Activated gamma-delta T cell treated with Interleukin-2 at 50 U/mL for 16 hours (primary cell): ENCODE results near the gene ABCG1.

Experiments used
- DNase-seq: peaks from one replicate; pipeline ENCODE4 v3.0.0-alpha.2; 2020

Gene ABCG1

GRCh38 chr21:42254083-42254482, 35.1 kb downstream of the ABCG1 start:
- no peak for DNase-seq

- no peak for DNase-seq
Measured at GRCh38 chr21:42254651-42255601, 36.0 kb downstream of the ABCG1 start.

- DNase-seq = no peak
Measured at GRCh38 chr21:42255825-42256224, 36.9 kb downstream of the ABCG1 start.

- DNase-seq = no peak
Measured at GRCh38 chr21:42256316-42256715, 37.4 kb downstream of the ABCG1 start.

DNA sequence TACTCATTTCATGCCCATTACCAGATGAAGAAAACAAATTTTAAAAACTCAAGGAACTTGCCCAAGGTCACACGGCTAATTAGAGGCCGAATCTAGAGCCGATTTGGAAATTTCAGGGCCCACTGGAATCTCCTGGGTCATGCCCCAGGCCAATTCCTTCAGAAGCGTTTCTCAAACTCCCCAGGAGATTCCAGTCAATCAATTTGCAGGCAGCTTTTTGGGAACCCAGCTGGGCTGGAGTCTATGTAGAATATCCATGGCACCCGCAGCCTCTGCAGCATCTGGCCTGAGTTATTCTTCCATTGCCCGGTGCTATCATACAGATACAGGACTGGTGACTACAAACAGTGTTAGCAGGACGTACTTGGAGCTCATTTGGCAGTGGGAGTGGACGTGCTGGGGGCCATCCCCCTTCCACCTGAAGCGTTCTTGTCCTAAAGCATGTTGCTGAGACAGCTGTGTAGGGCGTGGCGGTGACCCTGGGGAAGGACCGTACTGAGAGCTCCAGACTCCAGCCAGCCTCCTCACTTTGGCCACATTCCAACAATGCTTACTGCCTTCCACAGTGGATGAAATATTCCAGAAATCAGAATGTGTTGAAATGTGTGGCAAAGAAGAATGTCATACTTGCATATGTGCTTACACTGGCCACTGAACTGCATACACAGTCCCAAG, 38.3 kb downstream of the ABCG1 start:
- DNase-seq = no peak

DNA sequence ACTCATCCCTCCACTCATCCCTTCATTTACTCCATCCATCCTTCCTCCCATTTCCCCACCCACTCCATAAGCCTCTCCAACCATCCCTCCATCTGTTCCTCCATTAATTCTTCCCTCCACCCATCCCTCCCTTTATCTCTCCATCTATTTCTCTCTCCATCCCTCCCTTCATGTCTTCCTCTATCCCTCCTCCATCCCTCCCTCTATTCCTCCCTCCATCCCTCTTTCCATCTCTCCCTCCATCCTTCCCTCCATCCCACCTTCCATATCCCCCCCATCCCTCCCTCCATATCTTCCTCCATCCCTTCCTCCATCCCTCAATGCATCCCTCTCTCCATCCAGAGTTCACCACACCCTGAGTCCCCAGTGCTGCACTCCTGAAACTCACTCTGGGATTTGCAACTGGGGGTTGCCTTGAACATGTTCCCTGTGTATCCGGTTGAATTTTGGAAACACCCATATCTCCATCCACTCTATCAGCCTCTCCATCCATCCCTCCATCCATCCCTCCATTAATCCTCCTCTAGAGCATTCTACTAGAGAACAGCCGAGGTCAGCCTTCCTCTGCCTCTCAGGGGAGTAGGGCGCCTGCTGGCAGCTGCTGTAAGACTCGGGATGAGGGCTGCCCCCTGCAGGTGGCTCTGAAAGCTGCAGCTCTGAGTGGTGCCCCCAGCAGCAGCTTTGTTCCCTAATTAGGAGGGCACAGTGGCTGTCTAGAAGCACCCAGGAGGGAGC, 39.4 kb downstream of the ABCG1 start:
- peak; percentile 83 for DNase-seq

- no peak for DNase-seq
Measured at GRCh38 chr21:42258885-42259407, 40.0 kb downstream of the ABCG1 start.

GRCh38 chr21:42260121-42260520, 41.2 kb downstream of the ABCG1 start:
- no peak for DNase-seq

DNA sequence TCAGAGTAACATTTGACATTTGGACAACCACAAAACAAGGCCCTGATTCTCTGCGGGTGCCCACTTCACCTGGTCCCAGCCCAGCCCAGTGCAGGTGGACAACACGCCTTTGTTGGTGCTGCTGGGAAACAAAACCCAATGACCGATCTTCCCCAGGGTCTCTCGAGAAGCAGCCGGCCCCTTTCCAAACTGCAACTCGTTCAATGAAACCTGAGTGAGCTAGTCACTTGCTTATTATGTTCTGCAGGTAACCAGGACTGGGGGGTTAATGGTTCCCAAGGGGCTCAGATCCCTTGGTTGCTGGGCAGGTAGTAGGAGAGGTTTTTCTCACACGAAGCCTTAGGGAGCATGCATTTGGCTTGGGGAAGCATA, 42.9 kb downstream of the ABCG1 start:
- no peak for DNase-seq

DNA sequence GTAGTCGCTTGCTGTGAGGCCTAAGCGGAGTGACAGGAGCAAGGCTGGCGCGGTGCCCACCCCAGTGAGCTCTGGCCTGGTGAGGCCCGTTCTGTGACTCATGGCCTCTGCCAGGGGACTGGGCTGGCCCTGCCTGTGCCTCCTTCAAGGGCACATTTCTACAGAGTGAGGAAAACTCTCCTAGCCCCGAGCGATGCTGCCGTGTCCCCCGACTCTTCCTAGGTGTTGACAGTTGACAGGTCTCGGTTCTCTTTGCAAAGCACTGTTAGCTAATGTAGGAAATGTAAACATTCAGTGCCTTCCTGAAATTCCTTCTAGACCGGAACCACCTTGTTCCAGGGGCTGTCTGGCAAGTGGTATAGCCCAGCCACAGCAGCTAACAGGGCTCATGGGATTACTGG, 43.9 kb downstream of the ABCG1 start:
- no peak for DNase-seq

DNA sequence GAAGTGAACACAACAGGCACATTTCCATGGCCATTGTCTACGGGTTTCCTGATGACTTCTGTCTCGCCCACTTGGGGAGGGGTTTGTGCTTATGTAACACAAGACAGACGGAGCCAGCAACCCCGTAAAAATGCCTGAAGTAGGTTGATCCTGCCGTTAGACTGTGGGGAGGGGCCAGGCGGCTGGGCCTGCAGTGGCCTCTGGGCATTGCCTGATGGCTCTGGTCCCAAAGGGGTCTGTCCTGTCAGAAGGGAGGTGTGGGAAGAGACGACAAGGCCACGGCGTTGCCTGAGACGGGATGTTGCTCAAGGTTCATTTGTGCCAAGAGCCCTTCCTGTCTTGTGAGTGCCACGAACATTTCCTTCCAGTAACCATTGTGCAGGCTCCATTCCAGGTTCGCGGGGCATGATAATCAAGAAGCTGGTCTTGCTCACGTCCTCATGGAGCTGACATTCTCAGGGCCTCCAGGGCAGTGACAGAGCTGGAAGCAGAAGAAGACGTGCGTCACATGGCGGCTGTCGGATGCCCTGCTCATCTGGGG, 44.7 kb downstream of the ABCG1 start:
- DNase-seq = no peak

- DNase-seq = no peak
Measured at GRCh38 chr21:42264245-42265195, 45.6 kb downstream of the ABCG1 start.

GRCh38 chr21:42265231-42265812, 46.4 kb downstream of the ABCG1 start:
- no peak for DNase-seq

DNA sequence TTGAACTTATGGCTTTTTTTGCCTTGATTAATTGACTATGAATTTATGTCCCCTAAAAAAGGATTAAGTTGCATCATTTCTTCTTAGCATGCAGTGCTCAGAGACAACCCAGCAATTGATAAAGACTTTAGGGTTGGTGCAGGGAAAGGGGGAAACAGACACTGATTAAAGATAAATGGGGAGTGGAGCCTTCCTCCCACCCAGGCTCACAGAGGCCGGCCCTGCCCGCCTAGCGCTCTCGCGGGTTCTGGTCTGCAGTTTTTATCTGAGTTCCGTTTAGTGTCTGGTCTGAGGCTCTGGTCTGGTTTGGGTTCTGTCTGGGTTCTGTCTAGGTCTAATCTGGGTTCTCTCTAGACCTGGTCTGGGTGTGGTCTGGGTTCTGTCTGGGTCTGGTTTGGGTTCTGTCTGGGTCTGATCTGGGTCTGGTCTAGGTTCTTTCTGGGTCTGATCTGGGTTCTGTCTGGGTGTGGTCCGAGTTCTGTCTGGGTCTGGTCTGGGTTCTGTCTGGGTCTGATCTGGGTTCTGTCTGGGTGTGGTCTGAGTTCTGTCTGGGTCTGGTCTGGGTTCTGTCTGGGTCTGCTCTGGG, 48.1 kb downstream of the ABCG1 start:
- DNase-seq = no peak

- DNase-seq = no peak
Measured at GRCh38 chr21:42269386-42269785, 50.4 kb downstream of the ABCG1 start.

GRCh38 chr21:42271065-42271464, 52.1 kb downstream of the ABCG1 start:
- no peak for DNase-seq

- no peak for DNase-seq
Measured at GRCh38 chr21:42272109-42272962, 53.4 kb downstream of the ABCG1 start.

GRCh38 chr21:42272984-42273600, 54.2 kb downstream of the ABCG1 start:
- no peak for DNase-seq

GRCh38 chr21:42276076-42276475, 57.1 kb downstream of the ABCG1 start:
- DNase-seq = no peak
